GM21447 (cell line): ENCODE data around the gene TTC39B.
"Not testable (repeated sequence)": the region's sequence is repeated elsewhere in the genome, so short reads cannot be mapped to it uniquely, and the experiment has no call there.

ENCODE experiments used
- ATAC-seq: cut with Tn5 transposase; IDR thresholded peaks from one replicate; pipeline ENCODE4 v1.9.1; 2021; ENCODE audit not compliant: unreplicated experiment

TTC39B gene

DNA sequence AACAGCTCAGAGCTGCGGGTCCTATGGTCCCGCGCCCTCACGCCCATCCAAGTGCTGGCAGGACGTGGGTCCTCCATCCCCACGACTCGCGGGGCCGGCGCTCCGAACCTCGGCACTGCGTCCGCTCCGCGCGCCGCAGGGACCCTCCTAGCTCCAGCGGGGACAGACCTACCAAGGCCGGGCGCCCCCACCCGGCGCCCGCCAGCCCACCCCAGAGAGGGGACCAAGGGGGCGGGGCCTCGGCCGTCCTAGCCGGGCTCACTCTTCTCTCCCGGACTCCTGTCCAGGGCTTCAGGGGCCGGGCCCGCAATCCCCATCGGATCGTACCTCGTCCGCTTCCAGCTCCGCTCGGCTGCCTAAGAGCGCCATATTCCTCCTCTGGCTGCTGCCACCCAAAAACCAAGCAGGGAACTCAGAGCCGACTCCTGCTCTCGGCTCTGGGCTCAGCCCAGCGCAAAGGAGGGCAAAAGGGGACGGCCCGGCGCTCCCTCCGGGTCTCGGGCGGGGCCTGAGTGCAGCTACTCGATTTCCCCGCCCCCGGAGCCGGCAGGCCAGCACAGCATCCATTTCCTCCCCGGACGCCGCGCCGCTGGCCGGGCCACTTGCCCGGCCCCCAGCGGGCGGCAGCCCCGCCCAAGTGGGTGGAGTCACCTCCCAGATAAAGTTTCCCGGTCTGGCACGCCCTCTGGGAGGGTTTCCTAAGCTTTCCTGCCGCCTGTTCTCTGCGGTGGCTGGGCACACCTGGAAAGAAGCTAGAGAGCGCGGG, at the start of gene TTC39B:
TSS of gene TTC39B (minus strand) at position 460 of the 766 bp plus-strand sequence. CDS start at position 369, 91 bp downstream.
- ATAC-seq: peak; percentile 92

DNA sequence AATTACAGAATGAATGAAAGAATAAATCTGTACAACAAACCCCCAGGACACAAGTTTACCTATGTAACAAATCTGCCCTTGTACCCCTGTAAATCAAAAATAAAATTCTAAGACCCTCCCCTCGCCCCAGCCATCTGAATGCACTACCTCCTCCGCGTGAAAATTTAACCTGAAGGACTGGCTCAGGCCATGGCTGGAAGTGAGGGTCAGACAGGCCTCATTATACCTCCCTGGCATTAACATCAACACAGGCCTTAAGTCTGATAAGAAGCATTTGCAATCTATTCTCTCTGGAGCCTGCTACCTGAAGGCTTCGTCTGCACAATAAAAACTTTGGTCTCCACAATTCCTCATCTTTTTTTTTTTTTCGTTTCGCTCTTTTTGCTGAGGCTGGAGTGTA, 48.7 kb upstream of the TTC39B start:
- ATAC-seq: no peak

DNA sequence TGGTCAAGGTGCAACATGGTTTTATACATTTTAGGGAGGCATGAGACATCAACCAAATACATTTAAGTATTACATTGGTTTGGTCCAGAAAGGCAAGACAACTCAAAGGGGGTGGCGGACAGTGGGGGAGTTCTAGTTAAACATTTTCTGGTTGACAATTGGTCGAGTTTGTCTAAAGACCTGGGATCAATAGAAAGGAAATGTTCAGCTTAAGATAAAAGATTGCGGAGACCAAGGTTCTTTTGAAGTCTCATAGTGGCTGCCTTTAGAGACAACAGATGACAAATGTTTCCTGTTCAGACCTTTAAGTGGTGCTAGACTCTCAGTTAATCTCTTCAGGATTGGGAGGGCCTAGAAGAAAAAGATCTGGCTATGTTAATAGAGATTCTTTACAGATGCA, 47.7 kb upstream of the TTC39B start:
- no peak for ATAC-seq

DNA sequence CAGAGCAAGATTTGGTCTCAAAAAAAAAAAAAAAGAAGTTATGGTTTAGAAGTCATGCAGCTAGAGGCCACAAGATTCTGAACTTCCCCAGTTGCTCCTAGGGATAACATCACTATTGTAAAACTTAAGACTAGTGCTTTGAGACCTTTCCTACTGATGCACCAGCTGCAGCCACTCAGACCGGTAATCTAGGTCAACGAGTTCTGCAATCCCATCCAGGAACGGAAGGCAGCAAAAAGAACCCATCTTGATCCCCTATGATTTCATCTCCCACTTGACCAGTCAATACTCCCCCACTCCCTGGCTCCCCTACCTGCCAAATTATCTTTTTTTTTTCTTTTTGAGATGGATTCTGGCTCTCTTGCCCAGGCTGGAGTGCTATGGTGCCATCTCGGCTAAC, 46.9 kb upstream of the TTC39B start:
- no peak for ATAC-seq

DNA sequence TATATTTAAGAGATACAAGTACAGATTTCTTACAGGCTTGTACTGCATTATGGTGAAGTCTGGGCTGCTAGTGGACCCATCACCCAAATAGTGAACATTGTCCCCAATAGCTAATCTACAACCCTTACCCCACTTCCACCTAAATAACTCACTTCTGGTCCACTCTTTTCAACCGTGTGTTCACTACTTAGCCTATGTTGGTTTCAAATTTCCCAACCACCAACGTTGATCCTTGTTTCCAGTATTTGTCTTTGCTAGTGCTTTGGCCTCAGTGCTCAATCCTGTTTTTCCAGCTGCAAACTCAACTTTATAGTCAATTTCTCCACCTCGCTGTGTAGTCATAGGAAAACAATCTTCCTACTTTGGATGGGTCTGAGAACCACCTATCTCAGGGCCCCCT, 45.3 kb upstream of the TTC39B start:
- no peak for ATAC-seq

DNA sequence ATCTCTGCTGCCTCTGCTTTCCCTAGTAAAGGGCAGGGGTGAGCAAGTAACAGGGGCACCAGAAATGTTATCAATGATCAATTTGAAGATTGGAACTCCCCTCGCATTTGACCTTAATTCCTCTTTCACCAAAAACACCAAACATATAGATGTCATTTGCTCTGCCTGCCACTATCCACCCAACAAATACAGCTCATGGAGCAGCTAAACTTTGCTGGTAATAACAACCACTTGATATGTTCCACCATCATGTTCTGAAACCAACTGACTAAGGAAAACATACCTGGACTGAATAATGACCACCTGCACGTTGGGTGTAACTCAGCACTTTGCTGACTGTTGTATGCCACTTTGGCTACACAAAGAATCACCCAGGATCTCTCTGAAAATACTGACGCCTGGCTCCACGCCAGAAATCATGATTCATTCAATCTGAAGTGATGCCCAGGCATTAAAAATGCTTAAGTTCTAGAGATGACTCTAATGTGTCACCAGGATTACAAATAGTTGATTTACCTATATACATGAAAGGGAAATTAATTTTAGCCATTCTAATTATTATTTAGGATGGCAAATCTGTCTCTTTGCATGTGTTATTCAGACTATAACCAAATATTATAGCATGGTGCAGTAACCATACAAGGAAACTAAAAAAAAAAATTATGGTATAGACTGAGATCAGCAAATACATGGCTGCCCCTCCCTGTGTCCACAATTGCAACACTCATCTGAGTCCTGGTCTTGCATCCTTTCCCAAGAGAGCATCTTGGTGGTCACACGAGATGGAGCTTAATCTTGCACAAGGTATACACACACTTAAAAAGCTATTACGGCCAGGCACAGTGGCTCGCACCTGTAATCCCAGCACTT, 43.1 kb upstream of the TTC39B start:
- no peak for ATAC-seq

DNA sequence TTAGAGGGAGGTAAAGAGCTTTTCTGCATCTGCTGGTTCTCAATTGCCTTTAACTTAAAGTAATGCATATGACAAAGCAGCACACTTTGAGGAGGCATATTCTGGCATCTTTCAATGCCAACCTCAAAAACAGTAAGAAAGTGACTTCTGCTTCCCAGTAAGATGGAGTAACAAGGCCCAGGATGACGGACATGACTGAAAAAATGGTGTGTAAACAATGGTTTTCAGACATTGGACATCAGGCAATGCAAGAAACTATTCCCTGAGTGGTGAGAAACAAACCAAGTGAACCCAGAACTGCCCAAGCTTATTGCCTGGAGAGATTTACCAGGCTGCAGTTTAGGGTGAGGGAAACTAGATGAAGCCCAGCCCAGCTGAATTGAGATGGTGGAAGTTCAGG, 39.8 kb upstream of the TTC39B start:
- ATAC-seq: no peak

DNA sequence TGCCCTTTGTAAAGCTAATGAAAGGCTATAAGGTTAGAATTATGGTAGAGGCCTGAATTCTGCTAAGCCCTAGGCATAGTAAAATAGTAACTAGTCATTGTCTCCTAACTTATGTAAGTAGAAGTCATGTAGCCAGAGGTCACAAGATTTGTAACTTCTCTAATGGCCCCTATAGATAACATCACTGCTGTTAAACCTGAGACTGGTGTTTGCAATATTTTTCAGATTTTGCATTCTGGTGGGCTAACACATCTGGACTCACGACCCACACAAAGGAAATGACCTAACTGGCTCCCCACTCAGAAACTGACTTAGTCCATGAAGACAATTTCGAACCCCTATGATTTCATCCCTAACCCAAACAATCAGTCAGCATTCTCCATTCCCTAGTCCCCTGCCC, 37.2 kb upstream of the TTC39B start:
- ATAC-seq: no peak

DNA sequence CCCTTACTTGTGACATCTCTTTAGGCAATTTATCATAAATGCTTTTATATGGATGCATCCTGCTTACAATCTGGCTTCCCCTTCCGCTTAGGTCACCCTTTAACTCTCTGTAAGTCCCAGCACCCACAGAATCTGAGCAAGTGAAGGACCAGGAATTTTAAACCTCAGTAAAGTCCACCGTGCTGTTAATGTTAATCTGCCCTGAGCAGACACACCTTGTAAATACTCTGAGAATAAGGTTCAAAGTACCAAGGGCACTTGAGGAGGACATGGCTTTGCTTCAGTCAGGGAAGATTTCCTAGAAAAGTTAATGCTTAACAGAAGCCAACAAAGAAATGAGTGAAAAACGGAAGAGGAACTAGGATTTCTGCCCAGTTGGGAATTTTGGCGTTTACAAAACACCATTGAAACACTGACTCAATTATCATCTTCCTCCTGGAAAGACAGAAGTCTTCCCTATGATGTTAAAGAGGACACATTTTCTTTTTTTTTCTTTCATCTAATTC, 26.4 kb upstream of the TTC39B start:
- no peak for ATAC-seq

DNA sequence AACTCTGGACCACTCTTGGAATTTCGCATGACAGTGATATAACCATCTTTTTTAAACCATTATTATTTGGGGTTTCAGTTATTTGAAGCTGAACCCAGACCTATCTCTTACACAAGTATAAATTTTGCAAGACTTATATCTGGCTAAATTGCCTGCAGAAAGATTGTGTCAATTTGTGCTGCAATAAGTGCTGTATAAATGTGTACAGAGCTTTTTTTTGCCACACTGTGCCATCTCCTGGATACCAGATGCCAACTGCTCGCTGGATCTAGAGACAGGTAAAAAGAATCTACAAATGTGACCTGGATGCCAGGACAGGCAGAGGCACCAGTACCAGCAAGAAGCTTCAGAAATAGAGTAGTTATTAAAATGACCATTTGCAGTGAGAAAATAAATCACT, 25.9 kb upstream of the TTC39B start:
- no peak for ATAC-seq

DNA sequence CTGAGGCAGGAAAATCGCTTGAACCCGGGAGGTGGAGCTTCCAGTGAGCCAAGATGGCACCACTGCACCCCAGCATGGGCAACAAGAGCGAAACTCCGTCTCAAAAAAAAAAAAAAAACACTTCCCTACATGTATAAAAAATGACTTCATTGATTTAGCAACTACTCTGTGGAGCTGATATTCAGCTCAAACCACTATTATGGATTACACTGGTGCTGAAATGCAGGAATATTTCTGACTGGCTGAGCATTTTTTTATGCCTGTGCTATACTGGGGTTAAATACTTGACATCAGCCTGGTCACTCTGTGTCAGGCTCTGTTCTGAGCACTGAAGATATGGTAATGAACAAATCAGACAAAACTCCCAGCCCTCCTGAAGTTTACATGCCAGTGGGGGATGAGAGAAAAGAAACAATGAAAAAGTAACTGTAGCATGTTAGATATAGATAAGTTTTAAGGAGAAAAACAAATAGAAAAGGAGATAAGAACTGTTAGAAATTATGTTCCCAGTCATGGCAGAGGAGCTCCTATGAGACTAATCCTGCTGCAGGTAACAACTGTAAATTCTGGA, 22.6 kb upstream of the TTC39B start:
- ATAC-seq: no peak

DNA sequence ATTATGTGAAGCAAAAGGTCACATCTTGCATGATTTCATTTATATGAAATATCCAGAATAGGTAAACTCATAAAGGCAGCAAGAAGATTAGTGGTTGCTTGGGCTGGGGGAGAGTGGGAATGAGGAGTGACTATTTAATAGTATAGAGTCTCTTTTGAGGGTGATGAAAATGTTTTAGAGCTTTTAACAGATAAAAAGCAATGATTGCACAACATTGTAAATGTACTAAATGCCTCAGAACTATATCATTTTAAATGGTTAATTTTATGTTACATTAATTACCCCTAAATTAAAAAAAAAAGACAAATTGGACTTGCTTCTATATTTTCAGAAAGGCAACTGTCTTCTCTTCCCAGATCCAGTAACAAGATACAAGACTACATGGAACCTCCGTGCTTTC, 21.9 kb upstream of the TTC39B start:
- no peak for ATAC-seq

DNA sequence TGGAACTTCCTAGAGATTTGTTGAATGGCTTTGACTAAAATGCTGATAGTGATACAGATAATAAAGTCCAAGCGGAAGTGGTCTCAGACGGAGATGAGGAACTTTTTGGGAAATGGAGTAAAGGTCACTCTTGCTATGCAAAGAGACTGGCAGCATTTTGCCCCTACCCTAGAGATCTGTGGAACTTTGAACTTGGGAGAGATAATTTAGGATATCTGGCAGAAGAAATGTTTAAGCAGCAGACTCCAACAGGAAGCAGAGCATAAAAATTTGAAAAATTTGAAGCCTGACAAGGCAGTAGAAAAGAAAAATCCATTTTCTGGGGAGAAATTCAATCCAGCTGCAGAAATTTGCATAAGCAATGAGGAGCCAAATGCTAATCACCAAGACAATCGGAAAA, 15.7 kb upstream of the TTC39B start:
- ATAC-seq: not testable (repeated sequence)

DNA sequence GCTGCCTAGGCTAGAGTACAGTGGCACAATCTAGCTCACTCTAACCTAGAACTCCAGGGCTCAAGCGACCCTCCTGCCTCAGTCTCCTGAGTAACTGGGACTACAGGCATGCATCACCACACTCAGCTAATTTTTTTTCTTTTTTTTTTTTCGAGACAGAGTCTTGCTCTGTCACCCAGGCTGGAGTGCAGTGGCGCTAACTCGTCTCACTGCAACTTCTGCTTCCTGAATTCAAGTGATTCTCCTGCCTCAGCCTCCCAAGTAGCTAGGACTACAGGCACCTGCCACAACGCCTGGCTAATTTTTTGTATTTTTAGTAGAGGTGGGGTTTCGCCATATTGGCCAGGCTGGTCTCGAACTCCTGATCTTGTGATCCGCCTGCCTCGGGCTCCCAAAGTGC, 12.6 kb upstream of the TTC39B start:
- ATAC-seq: not testable (repeated sequence)

DNA sequence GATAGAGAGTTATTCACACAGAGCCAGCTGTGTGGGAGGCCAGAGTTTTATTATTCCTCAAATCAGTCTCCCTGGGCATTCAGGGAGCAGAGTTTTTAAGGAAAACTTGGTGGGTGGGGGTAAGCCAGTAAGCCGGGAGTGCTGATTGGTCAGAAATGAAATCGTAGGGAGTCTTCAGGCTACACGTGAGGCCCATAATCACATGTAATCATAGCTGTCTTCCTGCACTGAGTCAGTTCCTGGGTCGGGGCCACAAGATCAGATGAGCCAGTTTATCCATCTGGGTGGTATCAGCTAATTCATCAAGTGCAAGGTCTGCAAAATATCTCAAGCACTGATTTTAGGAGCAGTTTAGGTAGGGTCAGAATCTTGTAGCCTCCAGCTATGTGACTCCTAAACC, 10.8 kb upstream of the TTC39B start:
- ATAC-seq: no peak

DNA sequence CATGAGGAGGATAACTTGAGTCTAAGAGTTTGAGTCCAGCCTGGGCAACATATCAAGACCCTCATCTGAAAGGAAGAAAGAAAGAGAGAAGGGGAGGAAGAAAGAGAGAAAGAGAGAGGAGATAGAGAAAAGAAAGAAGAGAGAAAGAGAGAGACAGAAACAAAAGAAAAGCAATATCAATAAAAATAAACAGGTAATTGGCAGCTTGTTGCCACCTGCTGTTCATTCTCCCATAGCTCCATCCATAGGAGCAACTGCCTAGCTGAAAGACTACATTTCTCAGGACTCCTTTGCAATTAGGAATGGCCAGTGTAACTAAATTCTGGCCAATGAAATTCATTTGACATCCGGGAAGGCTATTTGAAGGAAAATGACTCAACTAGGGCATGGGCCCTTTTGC, 4.6 kb upstream of the TTC39B start:
- no peak for ATAC-seq

DNA sequence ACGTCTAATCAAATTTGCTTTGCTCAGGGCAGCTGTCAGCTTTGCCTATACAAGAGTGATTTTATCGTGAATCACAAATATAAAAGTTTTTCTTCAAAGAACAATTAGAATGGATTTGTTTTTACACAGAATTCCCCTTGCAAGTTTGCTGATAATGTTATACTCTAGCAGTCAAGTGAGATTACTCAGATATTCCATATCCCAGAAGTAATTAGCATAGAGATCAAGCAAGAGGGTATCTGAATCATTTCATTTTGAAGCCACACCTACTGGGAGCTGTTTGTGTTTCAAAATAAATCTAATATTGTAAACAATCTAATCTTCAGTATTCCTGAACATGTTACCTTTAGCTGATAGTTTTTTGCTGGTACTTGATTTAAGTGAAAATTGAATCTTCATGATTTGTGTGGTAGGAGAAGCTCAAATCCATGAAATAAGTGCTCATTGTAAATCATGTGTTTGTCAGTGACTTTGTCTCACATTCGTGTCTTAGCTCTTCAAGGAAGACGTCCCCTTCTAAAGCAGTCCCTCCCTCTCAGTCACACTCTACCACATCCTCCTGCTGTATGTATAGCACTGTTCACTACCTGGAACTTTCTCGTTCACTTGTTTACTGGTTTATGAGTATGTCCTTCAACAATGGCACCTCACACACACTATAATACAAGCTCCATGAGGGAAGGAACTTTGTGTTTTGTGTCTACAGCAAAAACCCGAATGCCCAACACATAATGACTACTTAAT, 3.3 kb upstream of the TTC39B start:
- no peak for ATAC-seq

DNA sequence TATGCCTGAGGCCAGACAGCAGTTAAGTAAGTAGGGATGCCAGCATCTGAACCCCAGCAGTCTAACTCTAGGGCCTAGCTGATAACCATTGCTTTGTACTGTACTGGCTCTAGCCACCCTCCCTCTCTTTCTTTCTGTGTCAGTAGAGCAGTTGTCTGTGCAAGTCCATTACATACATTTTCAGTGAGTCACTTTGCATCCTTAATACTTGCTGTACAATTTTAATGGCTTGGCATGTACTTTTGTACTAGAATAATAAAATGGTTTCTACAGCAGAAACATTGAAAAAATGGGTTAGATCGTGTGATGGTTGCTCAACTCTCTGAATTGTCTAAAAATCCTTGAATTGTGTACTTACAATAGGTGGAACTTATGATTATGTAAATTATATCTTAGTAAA, 1.5 kb upstream of the TTC39B start:
- ATAC-seq: no peak

DNA sequence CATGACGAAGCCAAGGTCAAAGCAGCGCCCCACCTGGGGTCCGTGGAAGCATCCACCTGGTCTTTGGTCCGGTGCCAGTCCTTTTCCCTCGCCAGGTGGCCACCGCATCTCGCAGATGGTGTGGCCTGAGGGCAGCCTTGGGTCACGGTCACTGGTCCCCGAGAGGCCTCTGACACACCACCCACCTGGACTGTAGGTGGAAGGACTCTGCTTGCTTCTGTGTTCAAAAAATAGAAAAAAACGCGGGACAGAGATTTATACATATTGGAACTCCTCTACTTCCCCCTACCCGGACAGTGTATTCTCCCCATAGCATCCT, 466 bp upstream of the TTC39B start:
- peak; percentile 21 for ATAC-seq

DNA sequence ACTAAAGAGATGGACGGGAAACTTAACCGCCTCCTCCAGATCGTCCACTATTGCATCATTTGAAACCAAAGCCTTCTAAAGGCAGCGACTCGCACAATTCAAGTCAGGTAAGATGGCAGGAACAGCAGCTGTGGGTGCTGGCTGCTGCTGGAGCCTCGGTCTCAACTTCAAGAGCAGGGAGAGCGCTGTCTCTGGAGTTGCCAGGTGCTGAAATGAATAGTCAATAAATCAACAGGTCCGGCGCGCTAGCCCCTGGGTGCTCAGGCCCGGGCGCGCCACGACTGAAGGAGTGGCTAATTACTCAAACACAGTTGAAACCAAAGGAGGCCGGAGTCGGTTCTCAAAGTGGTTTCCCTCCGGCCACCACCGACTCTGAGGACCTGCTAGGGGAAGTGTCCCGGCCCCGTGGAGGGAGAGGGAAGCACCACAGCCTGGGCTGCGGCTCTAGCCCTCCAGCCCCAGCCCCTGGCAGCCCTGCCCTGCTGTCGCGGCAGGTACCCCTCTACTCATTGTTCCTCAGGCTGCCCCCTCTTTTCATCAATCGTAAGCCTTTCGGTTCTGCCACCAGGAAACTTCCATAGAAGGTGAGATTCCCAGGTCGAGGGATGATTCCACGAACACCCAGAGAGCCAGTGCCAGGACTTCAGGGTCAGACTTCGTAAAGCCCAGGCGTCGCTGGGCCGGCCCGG, 804 bp downstream of the TTC39B start:
- ATAC-seq: peak; percentile 32

DNA sequence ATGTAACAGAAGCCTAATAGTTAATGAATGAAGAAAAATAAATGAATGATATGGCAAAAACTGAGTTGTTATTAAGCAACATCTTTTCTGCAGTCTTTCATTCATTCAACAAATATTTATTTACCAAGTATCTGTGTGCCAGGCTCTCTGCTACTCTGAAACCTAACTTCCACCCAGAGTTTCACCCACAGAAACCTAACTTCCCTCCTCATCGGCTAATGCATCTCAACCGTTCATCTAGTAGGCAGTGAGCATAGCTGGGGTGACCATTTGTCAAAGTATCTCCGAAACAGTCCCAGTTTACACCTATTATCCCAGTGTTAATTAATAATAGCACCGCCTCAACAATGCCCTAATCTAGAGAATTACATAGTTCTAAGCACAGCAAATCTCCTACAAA, 1.5 kb downstream of the TTC39B start:
- no peak for ATAC-seq
